ENCODE data around the gene MYADML2.

The MYADML2 gene

DNA sequence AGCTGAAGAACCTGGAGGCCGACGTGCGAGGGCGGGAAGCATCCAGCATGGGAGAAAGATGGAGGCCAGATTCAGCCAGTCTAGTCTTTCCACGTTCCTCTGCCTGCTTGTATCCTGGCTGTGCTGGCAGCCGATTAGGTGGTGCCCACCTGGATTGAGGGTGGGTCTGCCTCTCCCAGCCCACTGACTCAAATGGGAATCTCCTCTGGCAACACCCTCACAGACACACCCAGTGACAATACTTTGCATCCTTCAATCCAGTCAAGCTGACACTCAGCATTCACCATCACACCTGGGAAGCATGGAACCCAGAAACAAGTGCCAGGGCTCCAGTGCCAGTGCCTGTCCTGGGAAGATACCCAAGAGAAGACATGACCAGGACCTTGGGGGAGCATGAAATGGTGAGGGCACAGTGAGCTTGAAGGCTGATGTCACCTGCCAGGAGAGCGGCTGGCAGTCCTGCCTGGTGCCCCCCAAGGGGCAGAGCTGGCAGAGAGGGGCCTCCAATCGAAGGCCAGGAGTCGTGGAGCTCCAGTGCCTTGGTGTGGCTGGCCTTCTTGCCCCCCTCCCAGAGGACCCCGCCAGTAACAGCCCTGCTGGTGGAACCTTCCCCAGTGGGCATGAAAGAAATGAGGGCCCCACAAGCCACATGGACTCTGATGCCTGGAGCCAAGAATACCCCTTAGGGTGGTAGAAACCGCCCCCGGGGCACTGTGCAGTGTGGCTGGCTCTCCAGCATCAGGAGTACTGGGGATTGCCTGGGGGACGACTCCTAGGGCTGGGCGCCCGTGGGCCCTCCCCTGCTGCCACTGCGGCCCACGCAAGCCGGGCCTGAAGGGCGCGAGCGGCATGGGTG is 45.6 kb downstream of the MYADML2 start:
- no peak for DNase-seq (ENCODE audit: low read depth in 2 of 2, low spot score in 1 of 2)

- no peak for DNase-seq (ENCODE audit: low read depth in 2 of 2, low spot score in 1 of 2)
These were observed 46.7 kb downstream of the MYADML2 start for GRCh38 chr17:81900181-81900820.

DNA sequence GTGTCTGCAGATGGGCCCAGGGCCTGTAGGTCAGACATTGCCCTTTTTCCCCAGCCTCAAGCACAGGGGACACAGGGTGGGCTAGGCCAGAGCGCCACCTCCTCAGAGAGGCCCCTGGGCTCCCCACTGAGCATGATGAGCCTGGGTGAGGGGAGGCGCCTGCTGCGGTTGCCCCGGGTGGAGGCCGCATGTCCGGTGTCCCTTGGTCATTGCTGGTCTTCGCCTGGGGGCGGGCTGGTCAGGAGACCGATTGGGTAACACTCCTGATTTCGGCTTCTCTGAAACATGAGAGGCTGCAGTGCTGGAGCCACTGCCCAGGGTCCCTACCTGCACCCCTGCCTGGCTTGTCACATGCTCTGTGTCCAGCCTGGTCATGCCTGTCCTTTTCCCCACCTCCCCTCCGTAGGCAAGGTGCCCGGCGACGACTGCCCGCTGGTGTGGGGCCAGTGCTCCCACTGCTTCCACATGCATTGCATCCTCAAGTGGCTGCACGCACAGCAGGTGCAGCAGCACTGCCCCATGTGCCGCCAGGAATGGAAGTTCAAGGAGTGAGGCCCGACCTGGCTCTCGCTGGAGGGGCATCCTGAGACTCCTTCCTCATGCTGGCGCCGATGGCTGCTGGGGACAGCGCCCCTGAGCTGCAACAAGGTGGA is 47.4 kb downstream of the MYADML2 start:
- DNase-seq (ENCODE audit: low read depth in 2 of 2, low spot score in 1 of 2), result no peak

- DNase-seq (ENCODE audit: low read depth in 2 of 2, low spot score in 1 of 2), result no peak
These were observed 48.1 kb downstream of the MYADML2 start for GRCh38 chr17:81898885-81899284.

DNA sequence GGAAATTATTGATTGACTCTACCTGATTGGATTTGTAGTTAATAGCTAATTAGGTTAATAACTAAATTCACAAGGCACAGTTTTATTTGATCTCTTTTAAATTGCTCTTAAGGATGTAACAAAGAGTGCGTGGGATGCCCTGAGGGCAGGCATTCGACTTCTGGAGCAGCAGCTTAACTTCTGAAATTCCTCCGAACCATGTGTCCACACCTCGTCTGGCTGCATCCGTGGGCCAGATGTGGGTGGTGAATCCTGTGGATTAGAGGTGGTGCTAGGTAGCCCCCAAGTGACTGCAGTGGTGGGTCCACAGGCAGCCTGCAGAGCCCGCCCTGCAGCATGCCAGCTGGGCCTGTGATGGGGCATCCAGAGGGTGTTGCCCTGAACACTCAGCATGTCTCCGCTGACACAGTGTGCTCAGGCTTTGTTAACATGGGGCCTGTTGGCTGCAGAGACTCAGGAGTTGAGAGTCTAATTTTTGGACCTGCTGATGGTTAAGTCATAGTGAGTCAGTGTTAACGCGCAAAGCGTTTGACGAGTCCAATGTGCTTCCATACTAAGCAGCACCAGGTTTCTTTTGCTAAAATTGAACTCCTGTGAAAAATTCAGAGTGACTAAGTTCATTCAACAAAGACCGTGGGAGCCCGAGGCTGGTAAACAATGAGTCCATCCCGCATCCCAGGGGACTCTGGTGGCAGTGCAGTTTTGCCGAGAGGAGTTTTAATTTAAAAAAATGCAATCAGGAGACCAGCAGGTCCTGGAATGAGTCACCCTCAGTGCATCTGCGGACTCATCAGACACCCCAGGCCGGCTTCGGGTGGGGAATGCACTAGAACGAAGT is 48.8 kb downstream of the MYADML2 start:
- DNase-seq (ENCODE audit: low read depth in 2 of 2, low spot score in 1 of 2), result no peak

- DNase-seq (ENCODE audit: low read depth in 2 of 2, low spot score in 1 of 2), result no peak
These were observed 51.6 kb downstream of the MYADML2 start for GRCh38 chr17:81895400-81895799.

DNA sequence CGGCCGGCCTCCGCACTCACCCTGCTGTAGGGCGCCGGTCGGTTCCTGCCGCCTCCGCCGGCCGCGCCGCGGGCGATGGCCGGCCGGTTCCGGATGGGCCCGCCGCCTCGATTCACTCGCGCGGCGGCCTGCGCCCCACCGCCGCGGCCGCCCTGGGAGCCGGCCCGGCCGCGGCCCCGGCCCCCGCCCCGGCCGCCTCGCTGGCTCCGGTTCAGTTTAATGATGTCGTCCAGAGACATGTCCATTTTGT is 55.8 kb downstream of the MYADML2 start:
- no peak for DNase-seq (ENCODE audit: low read depth in 2 of 2, low spot score in 1 of 2)

DNA sequence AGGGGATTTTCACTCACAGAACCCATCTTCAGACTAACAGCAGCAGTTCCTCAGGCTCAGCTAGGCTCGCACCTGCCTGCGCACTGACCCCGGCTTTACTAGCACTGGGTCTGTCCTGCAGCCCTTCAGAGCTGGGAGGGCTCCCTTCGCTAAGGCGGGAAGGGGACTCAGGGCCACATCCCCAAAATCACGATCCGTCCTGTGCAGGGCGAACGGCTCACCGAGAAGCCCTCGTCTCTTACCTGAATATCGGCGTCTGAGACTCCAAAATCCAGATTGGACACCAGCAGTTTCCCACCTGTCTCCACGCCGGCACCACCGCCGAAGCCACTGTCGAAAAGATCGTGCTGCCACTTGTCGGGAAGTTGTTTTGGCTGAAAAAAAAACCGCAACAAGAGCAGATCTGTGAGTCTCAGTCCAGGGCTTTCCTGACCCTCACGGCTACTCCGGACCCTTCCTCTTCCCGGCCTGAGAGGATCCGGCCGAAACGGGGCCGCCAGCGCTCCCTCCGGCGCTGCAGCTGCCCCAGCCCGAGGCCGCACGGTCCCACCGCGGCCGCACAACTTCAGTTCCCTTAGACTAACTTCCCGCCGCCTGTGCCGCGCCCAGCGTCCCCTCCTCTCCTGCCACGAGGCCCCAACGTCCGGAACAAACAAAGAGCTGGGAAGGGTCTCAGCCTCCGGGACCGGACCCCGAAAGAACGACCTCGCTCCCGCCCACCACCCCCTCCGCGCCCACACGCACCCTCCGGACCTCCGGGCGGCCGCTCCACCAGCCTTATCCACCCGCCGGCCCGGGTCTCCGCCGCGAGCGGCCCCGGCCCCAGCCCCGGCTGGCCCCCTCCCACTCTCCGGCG is 56.4 kb downstream of the MYADML2 start:
- DNase-seq (ENCODE audit: low read depth in 2 of 2, low spot score in 1 of 2), result no peak

Data from stimulated activated CD8-positive, alpha-beta memory T cell treated with anti-CD3 and anti-CD28 coated beads, Interleukin-4, amount 100 ng/mL, for 4 hours (primary cell).